Measurements from ENCODE around the gene CD27. TPM values are rescaled to one million over a fixed set of nuclear protein-coding genes. Genes with fewer than 3 reads are reported as not detected.

The CD27 gene
- total and polyA plus RNA-seq, 2 experiments from 2014 or later = 0.53 TPM; not detected in 1

GRCh38 chr12:6424866-6425265 is 19.9 kb upstream of the CD27 start:
- Histone ChIP-seq H3K4me3 (no peak overlapping the region), H3K79me2 (replicated peaks; ENCODE audit: insufficient read depth) (no peaks in the 10 kb centered on the region), H3K4me1 (ENCODE audit: insufficient read depth) (no peaks in the 10 kb centered on the region), H3K9me2 (ENCODE audit: insufficient read depth) (no peaks in the 10 kb centered on the region), H3K4me2 (no peak overlapping the region), H3K36me3 (ENCODE audit: insufficient read depth) (no peaks in the 10 kb centered on the region), H3K27me3 (ENCODE audit: insufficient read depth) (no peaks in the 10 kb centered on the region), H3K27ac (ENCODE audit: low read depth) (no peak overlapping the region), H4K20me1 (replicated peaks; ENCODE audit: insufficient read depth) (no peaks in the 10 kb centered on the region), H3F3A (replicated peaks; ENCODE audit: low read depth) (no peaks in the 10 kb centered on the region), H2AFZ (no peak overlapping the region)
- H3K9me3 Mint-ChIP-seq = no peaks in the 10 kb centered on the region
- ATAC-seq (no peak), DNase-seq (ENCODE audit: low spot score) (no peak)
- peaks cover 6% of the 10 kb centered on the region for H3K27me3 Mint-ChIP-seq (ENCODE audit: insufficient read depth, low read depth, poor library complexity)
- peaks cover 5% of the 10 kb centered on the region; the same call in 2 of the 3 replicates for H3K4me1 Mint-ChIP-seq
- no peak overlapping the region for H3K4me3 Mint-ChIP-seq
- no peak overlapping the region for H3K27ac Mint-ChIP-seq
- no peaks in the 10 kb centered on the region for H3K36me3 Mint-ChIP-seq (ENCODE audit: low read depth)
- TF ChIP-seq JUNB (IDR thresholded peaks at IDR 0.05; ENCODE audit: unreplicated experiment) (no peak), ZNF114 (CRISPR knock-in tag; IDR thresholded peaks at IDR 0.05) (no peak), REST (IDR thresholded peaks at IDR 0.05; ENCODE audit: unreplicated experiment) (no peak), CREB1 (CRISPR knock-in tag; IDR thresholded peaks at IDR 0.05; ENCODE audit: low read depth) (no peak), ZNF462 (CRISPR knock-in tag; IDR thresholded peaks at IDR 0.05) (no peak), EZH2 (IDR thresholded peaks at IDR 0.05; ENCODE audit: low read depth, unreplicated experiment) (no peak), NANOG (IDR thresholded peaks at IDR 0.05; ENCODE audit: borderline replicate concordance) (no peak), ZNF331 (CRISPR knock-in tag; IDR thresholded peaks at IDR 0.05; ENCODE audit: low read depth) (no peak)
